ENCODE results near the gene B4GALNT4.

DNA sequence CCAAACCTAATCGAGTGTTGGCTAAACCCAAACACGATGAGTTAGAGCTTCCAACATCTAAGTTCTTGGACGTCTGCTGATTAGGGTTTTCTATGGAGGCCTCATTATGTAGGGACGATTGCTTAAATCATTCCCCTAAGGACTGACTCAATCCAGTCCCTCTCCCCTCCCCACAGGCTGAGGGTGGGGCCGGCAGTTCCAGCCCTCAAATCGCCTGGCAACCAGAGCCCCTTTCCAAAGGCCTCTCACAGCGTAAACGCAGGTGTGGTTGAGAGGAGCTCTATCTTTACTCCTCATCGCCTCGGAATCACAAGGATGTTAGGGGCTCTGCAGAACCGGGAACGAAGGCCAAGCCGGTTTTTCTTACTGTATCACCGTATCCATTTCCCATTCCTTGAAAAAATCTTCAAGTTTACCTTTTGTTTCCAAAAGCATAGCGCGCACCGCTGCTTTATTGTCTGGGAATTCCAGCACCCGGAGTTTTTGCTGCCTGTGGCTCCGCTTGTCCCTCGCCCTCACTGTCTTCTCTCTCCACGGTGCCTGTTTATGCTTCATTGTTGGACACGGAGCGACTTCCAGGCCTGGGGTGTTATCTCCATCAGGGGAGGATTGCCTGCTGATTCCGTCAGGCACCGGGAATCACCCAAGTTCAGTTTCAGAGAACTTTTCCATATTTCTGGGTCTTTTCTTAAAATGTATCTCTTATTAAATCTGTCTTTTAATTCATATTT lies 34.9 kb upstream of the B4GALNT4 start:
- TF ChIP-seq, protein P1, sequence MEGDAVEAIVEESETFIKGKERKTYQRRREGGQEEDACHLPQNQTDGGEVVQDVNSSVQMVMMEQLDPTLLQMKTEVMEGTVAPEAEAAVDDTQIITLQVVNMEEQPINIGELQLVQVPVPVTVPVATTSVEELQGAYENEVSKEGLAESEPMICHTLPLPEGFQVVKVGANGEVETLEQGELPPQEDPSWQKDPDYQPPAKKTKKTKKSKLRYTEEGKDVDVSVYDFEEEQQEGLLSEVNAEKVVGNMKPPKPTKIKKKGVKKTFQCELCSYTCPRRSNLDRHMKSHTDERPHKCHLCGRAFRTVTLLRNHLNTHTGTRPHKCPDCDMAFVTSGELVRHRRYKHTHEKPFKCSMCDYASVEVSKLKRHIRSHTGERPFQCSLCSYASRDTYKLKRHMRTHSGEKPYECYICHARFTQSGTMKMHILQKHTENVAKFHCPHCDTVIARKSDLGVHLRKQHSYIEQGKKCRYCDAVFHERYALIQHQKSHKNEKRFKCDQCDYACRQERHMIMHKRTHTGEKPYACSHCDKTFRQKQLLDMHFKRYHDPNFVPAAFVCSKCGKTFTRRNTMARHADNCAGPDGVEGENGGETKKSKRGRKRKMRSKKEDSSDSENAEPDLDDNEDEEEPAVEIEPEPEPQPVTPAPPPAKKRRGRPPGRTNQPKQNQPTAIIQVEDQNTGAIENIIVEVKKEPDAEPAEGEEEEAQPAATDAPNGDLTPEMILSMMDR (conservative IDR thresholded peaks at IDR 0.05 in 1 of 2, IDR thresholded peaks at IDR 0.05 in 1 of 2; ENCODE audit: low read depth in 1 of 2, low read length in 2 of 2): no peak
- TF ChIP-seq EZH2 (IDR thresholded peaks at IDR 0.05; ENCODE audit: low read length, missing control alignments): no peak
